GM18861 (cell line): ENCODE data around the gene ACAT1.
"Not testable (repeated sequence)": the region's sequence is repeated elsewhere in the genome, so short reads cannot be mapped to it uniquely, and the experiment has no call there.

Experiments used
- ATAC-seq: cut with Tn5 transposase; IDR thresholded peaks from one replicate; pipeline ENCODE4 v1.9.1; 2021; ENCODE audit not compliant: unreplicated experiment

ACAT1 gene

GRCh38 chr11:108144615-108145014, 23.2 kb downstream of the ACAT1 start:
- ATAC-seq = no peak

GRCh38 chr11:108147150-108147549, 25.8 kb downstream of the ACAT1 start:
- no peak for ATAC-seq

DNA sequence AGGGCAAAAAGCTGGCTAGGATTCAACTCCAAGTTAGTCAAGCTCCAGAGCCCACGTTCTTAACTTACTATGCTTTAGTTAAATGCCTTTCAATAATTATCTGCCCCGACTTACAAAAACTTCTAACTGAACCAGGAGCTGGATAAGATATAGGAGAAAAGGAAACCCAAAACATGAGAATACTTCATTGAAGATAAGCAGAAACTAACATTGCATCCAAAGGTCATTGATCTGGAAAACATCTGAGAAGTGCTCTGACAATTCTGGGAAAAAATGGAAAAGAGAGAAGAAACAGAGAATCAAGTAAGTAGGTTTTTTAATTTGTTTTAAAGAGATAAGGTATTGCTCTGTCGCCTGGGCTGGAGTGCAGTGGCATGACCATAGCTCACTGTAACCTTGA, 27.2 kb downstream of the ACAT1 start:
- ATAC-seq = no peak

GRCh38 chr11:108154591-108154990, 33.2 kb downstream of the ACAT1 start:
- no peak for ATAC-seq

GRCh38 chr11:108160970-108161566, 39.7 kb downstream of the ACAT1 start:
- peak; percentile 98 for ATAC-seq

DNA sequence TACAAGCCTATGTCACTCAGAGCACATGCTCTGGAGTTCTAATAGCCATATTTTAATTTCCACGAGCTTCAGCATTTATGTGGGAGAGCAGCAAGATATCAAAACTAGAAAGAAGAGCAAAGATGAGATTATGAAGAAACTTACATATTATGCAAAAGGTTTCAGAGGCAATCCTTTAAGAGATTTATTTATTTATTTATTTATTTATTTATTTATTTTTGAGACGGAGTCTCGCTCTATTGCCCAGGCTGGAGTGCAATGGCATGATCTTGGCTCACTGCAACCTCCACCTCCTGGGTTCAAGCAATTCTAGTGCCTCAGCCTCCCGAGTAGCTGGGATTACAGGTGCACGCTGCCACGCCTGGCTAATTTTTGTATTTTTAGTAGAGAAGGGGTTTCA, 41.5 kb downstream of the ACAT1 start:
- not testable (repeated sequence) for ATAC-seq

- no peak for ATAC-seq
Measured at GRCh38 chr11:108167624-108168023, 46.3 kb downstream of the ACAT1 start.

- ATAC-seq = no peak
Measured at GRCh38 chr11:108170184-108170583, 48.8 kb downstream of the ACAT1 start.

GRCh38 chr11:108177570-108177969, 56.2 kb downstream of the ACAT1 start:
- no peak for ATAC-seq

DNA sequence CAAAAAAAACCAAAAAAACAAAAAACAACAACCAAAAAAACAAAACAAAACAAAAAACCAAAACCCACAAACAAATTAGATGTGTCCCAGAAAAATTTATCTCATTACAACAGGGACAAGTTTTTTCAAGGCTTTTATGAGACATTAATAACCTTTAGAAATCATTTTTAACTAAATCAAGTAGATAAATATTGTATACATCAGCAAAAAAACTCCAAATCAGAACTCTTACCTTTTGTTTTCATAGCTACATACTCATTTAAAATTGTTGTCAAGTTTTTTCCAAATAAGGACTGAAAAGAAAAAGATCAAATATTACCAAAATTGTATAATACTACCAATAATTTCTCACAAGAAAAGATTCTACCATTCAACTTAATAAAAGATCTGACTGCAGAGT, 72.4 kb downstream of the ACAT1 start:
- no peak for ATAC-seq

DNA sequence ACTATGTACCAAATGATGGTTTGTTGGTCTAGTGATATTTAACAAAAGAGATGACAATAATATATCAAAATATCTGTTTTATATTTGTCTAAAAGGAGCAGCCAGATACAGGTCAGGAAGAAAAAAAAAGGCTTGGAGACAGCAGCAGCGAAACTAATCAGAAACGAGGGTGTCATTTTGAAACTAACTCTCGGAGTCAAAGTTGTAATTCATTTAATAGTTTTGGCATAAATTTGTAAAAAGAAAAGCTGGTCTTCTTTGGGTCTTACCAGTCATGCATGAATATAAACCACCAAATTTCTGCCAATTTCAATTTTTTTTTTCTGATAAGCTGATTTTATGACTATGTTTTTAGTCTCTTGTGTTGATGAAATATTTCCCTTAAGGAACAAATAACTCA, 75.5 kb downstream of the ACAT1 start:
- no peak for ATAC-seq
